A172 (cell line): ENCODE data around the gene NXPE2. TPM values are rescaled to one million over a fixed set of nuclear protein-coding genes. Genes with fewer than 3 reads are reported as not detected.

ENCODE experiments used
- DNase-seq: peaks from one replicate; pipeline ENCODE4 v3.0.0-alpha.2; 2015; ENCODE audit warnings: low spot score
- total RNA-seq: library from RNA; depleted of rRNA; stranded (reverse); fragments of >200 nt; shearing (Covaris generic); gene quantifications from 2 replicates; pipeline ENCODE4 v1.2.3, GENCODE V29; 2014; rRNA removed

The NXPE2 gene
- total RNA-seq, 1 experiment from 2014 or later, result not detected

DNA sequence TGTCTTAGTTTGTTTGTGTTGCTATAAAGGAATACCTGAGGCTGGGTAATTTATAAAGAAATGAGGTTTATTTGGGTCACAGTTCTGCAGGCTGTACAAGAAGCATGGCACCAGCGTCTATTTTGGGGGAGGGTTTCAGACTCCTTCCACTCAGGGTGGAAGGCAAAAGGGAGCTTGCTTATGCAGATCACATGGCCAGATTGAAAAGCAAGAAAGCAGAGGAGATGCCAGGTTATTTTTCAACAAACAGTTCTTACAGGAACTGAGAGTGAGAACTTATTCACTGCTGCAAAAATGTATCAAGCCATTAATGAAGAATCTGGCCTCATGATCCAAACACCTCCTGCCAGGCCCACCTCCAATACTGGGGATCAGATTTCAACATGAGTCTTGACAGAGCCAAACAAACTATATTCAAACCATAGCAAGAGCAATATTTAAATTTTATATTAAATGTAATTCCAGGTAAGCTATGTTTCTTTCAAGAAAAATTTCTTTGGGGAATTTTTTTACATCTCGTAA, 66.9 kb downstream of the NXPE2 start:
- DNase-seq, result no peak

DNA sequence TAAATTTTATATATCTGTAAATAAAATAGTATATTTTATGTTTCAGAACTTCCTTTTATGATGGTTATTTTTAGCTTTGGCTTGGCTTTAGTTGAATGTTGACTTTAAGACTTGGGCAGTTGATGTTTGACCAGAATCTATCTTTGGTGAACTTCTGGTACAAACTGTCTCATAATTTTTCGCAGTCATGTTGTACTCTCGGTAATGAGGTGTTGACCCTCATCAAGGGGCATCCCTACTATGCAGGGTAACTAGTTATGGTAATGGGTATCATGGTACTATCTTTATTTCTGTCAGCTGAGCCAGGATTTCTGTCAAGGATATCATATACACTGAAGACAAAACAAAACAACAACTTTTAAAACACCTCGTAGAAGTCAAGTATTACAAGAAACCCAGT, 67.7 kb downstream of the NXPE2 start:
- DNase-seq, result no peak

Other genes with a start within 250 kb of the NXPE2 start
- gene REXO2, start 239.1 kb upstream of the NXPE2 start, total RNA-seq, result 136 and 168 TPM in 2 replicates
- gene NXPE1, start 118.6 kb upstream of the NXPE2 start, total RNA-seq, result 0.05 TPM in 1 of 2 replicates, not detected in the other
- gene NXPE4, start 82.7 kb upstream of the NXPE2 start, total RNA-seq, result not detected in 2 replicates